ENCODE measurements around the gene LANCL3.

- TF ChIP-seq POLR2A (IDR thresholded peaks at IDR 0.05) = no peak
- no peak for TF ChIP-seq EP300 (IDR thresholded peaks at IDR 0.05)
Observed at GRCh38 chrX:37686996-37687395, 115.5 kb downstream of the LANCL3 start.
